NCI-H1092 (cell line): ENCODE measurements around the gene METTL25B.

Experiments
- DNase-seq: peaks from one replicate; lab custom pipeline; 2025; lab: John Stamatoyannopoulos, UW

The METTL25B gene

DNA sequence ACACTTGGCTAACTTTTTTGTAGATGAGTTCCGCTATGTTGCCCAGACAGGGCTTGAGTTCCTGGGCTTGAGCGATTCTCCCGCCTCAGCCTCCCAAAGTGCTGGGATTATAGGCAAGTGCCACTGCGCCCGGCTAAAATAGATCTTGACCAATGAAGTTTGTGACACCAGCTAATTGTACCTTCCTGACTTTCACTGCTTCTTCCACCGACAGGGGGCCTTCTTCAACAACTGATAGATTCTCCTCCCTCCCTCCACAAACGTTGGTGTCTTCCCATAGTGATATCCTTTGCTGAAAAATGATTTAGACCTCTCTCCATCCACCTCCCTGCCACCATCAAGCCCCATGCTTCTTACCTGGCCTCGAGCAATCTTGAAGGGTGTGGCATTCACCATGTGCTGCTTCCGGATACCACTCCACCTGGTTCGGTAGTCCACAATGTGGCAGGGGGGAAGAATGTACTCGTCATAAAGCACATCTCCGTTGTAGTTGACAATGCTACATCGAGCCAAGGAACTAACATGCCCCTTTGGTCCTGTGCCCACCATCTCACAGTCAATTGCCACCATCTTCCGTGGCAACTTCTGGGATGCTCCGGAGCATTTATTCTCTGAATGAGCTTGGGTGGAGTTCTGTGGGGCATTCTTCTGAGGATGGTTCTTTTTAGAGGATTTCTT, 1.6 kb upstream of the METTL25B start:
- no peak for DNase-seq

DNA sequence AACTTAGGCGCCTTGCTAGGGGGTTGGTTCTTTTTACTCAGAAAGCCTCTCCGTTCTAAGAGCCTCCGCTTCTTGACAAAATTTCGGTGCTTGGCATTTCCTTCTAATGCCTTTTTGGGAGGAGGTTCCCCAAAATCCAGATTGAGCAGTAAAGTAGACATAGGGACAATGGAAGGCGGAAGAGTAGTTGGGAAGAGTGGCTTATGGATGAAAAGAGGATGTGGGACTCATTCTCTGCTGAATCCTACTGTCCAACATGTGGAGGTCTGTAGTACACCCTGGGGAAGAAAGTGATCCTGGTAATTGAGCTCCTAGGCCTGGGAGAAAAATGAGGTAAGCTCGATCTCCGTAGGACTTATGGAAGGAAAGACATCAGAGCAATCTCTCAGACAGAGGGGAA, 777 bp upstream of the METTL25B start:
- DNase-seq: no peak

DNA sequence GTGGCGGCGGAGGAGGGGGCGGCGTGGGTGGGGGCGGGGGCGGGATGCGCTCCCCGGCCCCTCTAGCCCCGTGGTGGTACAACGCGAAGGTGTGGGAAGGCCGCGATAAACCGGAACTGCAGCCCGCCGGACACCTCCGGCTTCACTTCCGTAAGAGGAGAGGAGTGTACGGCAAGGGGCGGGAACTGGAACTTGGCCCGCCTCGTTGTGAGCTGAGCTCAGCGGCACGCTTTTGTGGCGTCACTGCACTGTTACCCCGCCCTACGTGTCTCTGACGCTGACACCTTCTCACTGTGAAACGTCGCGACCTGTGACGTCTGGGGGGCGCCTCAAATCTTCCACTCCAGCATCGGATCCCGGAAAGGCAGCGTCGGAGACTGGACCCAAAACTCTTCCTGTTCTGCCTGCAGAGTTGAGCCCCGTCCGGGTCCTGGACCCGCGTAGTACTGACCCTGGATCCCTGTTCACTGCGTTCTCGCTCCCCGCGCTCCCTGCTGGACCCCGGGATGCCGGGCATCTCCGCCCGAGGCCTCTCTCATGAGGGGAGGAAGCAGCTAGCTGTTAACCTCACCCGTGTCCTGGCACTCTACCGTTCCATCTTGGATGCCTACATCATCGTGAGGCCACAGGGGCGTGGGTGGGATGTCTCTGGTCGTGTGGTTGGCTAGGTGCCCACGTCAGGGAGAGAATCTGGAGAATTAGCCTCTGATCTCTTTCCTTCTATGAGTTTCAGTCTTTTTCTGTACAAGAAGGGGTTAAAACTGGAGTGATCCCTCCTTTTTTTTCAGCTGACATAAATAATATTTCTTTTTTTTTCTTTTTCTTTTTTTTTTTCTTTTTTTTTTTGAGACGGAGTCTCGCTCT, 562 bp downstream of the METTL25B start, which contains the start of gene ISG20L2:
Gene ISG20L2 (minus strand): TSS at position 168 of the 864 bp plus-strand sequence. CDS start 1,114 bp downstream, outside the sequence.
- DNase-seq: peak; percentile 98

DNA sequence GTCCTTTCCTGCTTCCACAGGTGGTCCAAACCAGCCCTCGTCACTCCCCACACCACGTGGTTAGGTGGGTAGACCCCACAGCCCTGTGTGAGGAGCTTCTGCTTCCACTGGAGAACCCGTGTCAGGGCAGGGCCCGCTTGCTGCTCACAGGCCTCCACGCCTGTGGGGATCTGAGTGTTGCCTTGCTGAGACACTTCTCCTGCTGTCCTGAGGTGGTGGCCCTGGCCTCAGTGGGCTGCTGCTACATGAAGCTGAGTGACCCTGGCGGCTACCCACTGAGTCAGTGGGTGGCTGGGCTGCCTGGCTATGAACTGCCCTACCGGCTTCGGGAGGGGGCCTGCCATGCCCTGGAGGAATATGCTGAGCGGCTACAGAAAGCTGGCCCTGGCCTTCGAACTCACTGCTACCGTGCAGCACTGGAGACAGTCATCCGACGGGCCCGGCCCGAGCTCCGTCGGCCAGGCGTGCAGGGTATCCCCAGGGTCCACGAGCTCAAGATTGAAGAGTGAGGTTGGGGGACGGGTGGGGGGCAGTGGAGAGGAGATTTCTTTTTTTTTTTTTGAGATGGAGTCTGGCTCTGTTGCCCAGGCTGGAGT, 5.8 kb downstream of the METTL25B start:
- no peak for DNase-seq

DNA sequence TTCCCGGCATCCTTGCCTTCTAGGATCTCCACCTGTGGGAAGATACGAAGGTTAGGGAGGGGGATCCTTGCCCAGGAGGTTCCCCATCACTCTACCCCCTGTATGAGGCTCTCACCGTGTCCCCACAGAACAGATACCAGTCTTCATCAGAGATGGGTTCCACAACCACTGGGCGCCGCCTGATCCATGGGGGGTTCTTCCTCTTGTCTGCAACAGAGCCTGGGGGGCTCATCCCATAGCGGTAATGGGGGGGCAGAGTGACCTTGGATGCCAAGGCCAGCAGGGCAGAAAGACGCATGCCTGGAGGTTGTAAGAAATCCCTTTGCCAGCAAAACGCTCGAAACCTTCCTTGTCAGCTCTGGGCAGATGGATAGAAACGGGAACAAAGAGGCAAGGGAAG, 10.1 kb downstream of the METTL25B start:
- DNase-seq: no peak

DNA sequence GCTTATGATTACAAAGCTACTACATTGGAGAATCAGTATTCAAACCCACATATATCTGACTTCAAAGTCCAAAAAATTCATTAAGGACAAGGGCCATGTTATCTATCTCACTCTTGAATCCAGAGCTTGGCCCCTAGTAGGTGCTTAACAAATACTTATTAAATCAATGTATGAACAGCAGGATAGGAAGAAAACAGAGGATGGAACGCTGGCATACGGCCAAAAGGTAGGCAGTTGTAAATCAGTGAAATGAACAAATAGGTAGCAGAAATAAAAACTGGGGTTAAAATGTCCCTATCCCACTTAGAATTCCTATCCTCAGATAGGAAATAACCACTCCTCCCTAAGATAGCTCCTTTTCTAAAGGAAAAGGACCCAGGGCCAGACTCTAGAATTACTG, 10.6 kb downstream of the METTL25B start:
- DNase-seq: no peak

DNA sequence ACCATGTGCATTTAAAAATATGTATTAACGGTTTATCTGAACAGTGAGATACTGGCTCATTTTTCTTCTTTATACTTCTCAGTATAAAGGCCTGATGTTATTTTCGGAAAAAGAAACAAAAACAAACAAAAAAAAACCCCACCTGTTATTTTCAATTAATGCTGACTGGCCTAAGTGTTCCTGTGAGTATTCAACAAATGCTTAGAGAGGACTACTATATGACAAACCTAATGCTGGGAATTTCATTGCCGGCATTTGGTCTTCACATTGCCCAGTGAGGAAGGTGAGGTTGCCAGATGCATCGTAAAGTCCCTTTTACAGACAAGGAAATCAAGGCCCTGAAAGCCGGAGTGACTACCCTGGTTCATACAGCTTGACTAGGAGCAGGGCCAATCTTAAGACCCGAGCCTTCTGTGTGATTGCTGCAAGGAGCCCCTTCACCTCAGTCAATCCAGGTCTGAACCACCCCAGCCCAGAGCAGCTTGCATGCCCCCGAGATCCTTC, 12.0 kb downstream of the METTL25B start:
- DNase-seq: no peak

DNA sequence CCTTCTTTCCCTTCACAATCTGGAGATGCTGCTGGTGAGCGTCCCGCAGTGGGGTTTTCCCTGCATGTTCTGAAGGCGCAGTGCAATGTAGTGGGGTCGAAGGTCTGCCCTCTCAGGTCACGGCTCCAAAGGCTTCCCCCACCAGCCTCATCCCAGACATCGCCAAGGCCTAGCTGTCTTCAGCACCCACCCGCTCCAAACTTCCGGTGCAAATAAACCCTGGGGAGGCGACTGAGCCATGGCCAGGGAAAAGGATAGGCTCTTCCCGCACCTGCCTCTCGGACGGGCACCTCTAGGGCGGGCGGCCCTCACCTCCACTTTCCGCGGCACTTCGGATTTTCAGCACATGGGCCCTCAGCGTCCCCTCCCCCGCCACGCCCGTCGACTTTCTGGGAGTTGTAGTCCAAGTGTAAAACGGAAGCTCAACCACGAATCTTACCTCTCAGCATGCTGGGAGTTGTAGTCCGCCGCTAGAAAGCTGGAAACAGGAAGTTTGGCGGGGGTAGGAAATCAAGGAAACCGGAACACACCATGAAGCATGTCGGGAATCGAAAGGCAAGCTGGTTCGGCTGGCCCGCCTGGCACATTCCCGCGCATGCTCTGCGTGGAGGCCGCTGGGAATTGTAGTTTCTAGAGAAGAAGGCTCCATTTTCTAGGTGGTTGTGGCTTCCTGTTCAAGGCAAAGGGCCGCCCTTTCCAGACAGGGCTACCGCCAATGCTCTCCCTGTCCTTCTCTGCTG, 12.6 kb downstream of the METTL25B start, which contains the start of gene MRPL24:
Gene MRPL24 (minus strand): TSS at position 348 of the 740 bp plus-strand sequence. CDS start 2,384 bp downstream, outside the sequence.
- DNase-seq: peak; percentile 99

DNA sequence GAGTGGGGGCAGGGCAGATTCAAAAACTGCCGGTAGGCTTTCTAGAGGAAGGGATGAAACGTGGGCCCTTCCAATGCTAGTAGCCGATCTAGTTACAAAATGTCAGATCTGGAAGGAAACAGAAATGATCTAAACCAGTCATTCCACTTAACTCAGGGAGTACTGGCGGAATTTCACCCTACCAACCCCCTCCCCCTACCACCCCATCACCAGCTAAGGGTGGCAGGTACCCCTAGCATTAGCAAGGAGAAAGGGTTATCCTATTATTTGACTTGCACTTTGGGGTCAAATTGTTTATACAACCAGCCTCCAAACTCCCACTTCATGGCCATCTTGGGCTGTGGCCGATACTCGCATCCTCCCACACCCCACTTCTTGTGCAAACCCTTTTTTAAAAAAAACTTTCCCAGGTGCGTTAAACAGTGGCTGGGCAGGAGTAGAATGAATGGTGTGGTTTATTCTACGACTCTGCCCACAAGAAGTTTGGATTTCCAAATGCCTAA, 13.3 kb downstream of the METTL25B start:
- no peak for DNase-seq

DNA sequence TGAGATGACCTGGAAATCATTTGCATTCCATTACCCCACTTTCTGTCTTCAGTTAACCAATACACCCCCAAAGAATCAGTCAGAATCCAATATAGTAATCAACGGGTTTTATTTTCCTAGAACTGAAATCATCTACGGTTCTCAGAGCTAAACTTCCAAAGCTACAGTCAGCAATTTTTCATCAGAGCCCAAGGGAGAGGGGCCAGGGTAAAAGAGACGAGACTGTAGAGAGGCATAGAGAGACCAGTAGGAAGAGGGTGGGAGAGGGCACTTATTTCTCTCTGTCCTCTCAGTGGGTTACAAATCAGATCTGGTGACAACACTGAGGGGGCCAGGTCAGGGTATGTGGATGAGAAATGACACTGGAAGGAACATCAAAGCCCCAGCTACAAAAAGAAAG, 13.7 kb downstream of the METTL25B start:
- no peak for DNase-seq

DNA sequence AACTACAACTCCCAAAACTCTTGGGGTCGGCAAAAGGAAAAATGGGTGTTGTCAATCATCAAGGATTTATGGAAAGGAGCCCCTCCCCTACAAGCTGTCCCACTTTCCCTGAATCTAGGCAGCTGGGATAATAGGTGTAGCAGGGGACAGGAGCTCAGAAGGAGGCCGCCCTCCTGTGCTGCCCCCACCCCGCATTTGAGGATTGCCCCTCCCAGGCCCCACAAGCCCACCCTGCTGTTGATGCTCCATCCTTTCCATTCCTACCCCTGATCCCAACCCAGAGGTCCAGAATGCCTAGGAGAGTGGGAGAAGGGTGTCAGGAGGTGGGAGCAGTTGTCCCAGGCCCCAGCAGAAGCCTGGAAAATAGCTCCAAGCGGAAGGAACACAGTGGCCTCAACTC, 14.5 kb downstream of the METTL25B start:
- DNase-seq: no peak

DNA sequence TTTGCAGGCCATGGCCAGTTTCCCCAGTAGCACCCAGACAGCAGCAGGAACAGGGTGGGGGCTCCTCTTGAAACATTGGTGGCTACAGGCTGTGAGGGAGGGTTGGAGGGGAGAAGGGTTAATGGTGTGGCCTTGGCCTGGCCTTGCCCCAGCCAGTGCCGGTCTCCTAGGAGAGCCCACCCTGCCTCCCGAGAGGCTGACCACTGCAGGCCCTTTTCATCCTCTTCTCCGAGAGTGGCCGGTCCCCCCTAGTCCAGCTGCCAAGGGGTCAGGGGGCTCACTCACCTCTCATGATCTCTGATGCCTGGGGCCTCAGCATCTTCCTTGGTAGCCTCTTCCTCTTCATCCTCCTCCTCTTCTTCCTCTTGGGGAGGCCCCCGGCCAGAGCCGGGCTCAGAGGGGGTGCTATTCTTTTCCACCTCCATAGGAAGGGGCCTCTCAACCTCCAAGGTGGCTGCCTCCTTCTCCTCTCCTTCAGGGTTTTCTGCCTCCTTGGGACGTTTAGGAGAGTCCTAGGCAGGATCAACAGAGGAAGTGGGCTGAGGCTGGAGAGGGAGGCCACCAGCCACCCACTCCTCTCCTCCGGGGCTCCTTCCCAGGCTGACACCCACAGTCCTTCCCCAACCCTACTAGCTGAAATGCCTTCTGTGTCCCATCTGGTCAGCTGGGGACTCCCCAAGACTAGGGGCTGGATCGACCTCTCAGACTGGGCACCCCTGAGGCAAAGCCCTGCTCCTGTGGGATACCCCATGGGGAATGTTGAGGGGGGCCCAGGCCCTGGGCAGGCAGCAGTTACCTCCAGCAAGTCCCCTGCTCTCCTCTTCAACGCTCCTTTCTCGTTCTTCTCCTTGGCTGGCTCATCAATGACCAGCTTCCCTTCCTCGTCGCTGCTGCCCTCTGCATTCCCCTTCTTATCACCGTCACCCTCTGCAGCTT, 15.4 kb downstream of the METTL25B start:
- DNase-seq: no peak

DNA sequence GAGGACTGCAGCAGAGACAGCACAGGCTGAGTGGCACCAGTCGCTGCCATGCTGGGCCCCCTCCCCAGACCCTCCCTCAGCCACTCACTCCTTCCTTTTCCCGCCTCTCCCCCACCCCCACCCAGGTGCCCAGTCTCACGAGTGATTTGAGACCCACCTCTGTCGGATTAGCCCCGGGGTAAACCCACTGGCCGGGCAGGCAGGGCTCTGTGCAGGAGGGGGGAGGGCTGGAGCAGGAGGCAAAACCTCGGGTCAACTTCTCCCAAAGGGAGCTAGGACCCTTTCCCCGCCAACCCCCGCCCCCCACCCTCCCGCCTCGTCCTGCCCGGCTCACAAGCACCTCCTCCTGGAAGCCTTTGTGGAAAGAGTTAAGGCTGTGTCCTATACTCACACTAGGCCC, 16.1 kb downstream of the METTL25B start:
- DNase-seq: no peak

DNA sequence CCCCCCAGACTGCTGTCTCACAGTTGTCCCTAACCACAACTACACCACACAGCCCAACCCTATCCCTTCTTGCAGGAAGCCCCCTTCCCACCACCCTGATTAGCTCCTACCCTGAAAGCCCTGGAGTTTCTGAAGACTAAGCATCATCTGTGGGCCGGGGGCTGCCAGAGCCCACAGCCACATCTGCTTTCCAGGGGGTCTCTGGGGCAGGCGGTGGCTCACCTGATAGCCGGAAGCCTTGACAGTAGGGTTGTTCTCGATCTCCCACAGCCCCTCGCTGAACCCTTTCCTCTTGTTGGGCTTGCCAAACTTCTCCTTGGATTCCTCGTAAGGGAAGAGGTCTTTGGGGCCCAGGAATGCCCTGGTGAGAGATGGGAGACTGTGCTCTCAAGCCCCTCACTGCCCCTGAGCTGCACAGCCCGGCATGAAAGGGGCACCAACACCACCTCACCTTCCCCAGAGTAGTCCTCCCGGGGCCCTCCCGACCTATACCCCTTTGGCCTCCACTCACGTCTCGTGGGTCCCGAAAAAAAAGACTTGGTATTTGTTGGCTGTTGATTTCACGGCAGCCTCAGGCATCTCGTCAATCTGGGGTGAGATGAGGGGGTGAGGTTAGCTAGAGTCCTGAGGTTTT, 16.6 kb downstream of the METTL25B start:
- no peak for DNase-seq

DNA sequence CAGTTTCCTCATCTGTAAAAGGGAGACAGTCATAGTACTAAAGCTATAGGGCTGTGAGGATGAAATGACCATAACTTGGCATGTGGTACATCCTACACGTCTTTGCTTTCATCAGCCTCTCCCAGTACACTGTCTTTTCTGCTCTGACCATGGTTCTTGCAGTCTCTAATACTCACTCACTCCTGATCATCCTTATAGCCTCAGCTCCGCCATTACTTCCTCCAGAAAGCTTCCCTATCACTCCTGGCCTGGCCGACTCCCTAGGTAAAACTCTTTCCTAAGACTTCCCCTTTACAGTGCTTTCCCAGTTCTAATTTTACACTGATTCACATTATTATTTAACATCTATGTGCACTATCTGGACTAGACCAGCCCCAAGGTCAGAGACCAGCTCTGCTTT, 17.6 kb downstream of the METTL25B start:
- no peak for DNase-seq

DNA sequence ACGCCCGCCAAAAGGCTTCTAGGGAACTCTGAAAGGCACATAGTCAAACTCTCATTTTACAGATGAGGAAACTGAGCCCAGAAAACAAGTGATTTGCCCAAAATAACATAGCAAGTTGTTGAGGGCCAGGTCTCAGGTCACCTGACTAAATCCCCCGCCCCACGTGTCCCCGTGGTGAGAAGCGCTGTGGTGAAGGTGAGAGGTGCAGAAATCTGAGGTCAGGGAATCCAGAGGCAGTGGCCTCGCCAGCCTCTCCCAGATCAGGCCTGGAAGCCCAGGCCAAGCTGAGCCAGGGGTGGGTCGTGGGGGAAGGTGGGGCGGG, 18.1 kb downstream of the METTL25B start:
- no peak for DNase-seq

DNA sequence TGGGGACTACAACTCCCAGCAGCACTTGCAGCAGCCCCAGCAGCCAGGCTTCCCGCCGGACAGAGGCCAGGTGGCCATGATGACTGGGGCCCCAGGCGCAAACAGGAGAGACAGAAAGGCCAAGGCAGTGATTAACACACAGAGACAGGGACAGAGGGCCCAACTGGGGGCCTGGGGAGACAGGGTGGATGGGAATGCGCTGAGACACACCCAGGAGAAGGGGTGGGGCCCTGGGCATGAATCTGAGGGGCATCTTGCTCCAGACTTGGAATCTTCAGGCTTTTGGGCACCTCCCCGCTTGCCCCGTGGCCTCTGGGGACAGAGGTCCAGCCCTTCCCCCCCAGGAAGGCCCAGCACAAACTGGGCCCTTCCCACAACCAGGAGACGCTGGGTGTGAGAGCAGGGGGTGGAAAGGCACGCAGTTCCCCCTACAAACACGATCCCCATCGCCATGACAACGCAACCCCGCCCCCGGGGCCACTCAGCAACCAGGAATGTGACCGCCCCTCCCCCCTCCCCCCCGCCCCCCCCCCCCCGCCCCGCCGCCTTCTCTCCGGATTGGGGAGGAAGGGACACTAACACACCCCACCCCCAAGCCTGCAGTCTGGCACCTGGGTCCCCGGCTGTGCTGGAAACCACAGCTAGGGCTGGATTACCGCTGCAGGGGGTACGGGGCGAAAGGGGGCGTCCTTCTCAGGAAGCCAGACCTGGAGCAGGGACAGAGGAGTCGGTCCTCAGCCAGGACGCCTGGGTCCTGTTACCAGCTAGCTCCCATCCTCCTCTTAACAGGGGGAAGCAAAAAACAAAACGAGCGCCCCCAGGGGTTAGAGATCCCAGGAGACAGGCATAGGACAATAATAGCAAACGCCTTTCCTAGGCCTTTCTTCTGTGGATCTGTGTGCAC, 18.7 kb downstream of the METTL25B start:
- peak; percentile 50 for DNase-seq

DNA sequence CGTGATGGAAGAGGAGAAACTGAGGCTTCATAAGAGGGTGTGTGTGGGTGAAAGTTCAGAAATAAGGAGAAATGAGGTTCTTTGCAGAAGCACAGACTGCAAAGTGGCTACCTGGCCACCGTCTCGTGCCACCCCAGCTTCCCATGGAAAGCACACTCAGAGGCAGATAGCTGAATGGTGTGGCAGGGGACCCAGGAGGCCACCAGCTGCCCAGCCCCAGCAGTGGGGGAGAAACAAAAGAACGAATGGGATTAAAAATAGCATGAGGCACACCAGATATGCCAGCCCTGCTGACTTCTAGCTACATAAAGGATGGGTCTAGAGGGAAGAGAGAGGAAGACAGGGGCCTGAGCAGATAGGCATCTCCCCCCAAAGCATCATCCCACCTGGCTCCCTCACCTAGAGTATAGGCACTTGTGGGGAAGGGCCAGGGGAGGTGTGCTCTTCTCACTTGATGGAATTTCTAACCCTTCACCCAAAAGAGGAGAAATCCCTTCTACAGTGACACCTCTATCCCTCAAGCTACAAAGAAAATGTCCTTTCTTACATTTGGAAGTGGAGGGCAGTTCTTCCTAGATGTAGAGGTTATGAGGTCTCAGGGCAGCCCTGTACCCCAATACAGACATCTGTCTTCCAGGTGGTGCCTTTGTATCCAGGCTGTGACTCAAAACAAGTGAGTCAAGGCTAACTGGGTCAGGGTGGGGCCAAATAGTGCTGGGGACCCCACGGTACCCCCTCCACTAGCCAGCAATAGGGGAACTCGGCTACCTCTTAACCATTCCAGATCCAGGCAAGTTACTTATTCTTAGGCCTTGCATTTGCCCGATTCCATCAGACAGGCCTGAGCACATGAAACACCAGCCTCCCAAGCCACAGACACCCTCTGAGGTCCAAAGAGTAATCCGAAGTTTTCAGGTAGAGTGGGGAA, 19.7 kb downstream of the METTL25B start:
- no peak for DNase-seq
